GM19463 (cell line): ENCODE results near the gene B9D1.
A peak's percentile ranks its signal among the peaks of the same experiment; 100 is the strongest.

Source experiments
- ATAC-seq: cut with Tn5 transposase; IDR thresholded peaks from one replicate; pipeline ENCODE4 v1.9.1; 2021; ENCODE audit warnings: mild to moderate bottlenecking, moderate library complexity; ENCODE audit not compliant: unreplicated experiment

The B9D1 gene

DNA sequence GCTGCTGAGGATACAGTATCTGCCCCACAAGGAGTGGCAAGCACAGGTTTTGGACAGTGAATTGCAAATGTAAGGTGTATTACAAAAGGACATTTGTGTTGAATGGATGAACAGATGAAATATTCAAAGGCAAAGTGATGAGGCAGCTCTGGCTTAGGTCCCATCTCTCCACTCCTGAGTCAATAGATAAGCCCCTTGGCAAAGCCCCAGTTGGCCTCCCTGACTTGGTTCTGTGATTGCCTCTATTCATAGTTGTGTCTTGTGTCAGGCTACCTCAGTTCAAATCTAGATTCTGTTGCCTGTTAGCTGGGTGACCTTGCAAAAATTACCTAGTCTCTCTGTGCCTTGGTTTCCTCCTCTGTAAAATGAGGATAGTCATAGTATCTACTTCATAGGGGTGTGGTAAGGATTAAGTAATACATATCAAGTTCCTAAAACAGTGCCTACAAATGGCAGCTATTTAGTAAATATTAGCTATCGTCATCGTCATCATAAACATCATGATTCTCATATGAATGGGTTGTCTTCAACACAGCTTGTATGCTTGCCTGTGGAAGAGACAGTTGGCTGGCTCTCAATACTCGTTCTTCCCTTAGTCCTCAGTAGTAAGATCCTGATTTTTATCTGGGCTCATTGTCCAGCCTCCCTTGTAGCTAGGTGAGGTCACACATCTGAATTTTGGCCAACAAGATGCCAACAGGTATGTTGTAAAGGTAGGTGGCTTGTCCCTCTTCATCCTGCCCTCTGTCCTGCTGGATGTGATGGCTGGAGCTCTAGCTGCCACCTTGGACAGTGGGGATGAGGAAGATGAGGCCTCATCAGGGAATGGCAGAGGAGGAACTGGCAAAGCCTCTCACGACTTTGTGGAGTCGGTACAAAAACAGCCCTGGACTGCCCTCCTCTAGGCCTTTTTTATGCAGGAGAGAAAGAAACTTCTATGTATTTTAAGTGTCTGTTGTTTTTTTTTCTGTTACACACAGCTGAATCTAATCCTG is 26.6 kb upstream of the B9D1 start:
- no peak for ATAC-seq

DNA sequence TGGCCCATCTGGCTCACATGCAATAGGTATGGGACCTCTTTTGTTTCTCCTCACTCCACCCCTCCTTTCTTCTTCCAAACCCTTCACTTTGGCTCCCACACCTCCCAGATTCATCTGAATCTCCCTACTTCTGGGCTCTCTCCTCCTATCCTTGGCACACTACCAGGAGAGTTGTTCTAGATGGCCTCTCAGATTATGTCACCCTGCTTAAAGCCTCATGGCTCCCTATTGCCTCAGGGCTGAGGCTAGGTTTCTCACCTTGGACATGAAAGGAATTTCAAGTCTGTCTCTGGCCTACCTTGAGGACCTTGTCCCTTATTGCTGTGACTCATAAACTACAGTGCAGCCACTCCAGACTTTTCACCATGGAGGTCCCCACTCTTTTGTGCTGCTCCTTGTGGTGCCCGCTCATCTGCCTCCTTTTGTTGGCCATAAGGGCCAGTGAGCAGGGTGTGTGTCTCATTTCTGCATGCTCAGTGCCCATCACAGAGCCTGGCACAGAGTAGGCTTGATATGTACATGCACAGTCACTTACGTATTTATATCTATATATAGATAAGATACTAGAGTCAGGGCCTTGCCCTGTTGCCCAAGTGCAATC is 25.5 kb upstream of the B9D1 start:
- no peak for ATAC-seq

DNA sequence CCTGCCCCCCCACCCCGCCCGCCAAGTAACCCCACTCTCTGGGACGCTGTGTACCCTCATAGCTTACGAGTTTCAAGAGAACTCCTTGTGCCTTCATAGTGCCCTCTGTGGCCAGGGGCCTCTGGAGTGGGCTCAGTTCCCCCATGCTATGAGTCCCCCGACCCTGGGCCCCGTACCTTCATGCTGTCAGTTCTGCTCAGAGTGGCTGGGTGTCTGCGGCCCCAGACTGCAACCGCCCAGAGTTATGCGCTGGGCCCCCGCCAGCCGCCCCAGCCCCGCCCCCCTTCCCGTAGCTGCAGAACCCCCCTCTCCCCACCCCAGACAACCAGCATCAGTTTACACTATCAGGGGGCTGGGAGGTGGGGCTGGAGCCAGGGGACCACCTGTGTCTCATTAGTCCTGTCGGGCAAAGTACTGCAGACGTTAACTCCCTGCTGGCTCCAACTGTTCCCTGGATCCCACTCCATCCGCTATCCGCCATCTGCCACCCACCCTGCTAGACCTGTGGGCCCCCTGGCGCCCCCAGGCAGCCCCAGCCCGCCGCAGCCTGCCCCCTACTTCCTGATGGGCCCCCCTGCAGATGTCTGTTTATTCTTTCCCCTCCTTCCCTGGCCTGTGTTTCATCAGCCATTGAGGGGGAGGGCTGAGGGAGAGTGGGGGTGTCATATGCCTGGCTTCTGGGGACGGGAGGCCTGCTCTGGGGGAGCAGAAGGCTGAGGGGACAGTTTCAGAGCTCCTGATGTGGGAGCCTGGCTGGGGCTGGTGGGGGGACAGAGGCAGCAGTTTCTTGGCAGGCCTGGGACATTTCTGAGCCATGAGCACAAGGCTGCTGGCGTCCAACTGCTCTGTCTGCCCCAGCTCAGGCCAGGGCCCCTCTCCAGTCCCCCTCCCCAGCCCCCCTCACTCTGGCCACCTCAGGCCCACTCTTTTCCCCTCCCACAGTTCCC is 24.7 kb upstream of the B9D1 start, which contains the start of gene MFAP4:
TSS of gene MFAP4 (minus strand) at position 217 of the 947 bp plus-strand sequence. CDS start at position 182, 35 bp downstream.
- no peak for ATAC-seq

DNA sequence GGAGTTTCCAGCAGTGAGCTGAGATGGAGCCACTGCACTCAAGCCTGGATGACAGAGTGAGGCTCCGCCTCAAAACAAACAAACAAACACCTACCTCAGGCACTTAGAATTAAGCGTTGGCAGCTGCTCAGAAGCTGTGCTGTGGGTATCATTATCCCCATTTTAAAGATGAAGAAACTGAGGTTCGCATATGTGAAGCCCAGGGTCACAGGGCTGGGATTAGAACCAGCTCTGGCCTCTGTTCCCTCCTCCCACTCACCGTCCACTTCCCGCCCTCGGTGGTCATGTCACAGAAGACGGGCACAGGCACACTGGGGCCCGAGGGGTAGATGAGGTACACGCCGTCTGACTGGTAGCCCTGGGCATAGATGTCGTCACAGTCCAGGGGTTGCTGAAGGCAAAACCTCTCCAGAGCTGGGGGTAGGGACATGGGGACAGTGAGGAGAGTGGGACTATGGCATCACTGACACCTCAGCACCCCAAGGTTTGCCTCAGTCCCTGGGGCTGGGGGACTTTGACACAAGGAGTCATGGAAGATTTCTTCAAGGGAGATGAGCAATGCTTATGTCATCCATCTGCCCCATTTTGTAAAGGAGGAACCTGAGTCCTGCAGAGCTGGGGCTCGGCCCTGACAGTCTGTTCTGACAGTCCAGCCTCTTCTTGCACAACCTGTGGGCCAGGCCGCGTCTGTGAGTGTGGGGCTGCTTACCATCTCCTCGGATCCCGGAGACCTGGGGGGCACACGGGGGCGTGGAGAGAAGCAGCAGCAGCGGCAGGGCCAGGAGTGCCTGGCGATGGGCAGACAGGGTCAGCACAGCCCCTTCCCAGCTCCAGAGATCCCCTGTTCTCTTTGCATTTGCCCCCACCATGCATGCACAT is 23.8 kb upstream of the B9D1 start:
- ATAC-seq: no peak

DNA sequence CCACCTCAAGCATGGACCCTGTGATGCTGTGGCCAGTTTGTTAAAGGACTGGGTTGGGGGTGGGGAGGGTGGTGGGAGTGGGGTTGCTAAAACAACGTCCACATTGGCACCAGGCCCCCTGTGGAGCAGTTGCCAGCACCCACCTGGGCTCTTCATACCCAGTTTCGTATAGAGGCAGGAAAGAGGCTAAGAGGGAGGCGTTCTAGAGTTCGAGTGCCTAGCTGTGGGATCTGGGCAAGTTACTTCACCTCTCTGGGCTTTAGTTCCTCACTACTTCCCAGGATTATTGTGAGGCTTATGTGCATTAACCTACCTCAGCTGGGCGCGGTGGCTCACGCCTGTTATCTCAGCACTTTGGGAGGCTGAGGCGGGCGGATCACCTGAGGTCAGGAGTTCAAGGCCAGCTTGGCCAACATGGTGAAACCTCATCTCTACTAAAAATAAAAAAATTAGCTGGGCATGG is 23.0 kb upstream of the B9D1 start:
- no peak for ATAC-seq

DNA sequence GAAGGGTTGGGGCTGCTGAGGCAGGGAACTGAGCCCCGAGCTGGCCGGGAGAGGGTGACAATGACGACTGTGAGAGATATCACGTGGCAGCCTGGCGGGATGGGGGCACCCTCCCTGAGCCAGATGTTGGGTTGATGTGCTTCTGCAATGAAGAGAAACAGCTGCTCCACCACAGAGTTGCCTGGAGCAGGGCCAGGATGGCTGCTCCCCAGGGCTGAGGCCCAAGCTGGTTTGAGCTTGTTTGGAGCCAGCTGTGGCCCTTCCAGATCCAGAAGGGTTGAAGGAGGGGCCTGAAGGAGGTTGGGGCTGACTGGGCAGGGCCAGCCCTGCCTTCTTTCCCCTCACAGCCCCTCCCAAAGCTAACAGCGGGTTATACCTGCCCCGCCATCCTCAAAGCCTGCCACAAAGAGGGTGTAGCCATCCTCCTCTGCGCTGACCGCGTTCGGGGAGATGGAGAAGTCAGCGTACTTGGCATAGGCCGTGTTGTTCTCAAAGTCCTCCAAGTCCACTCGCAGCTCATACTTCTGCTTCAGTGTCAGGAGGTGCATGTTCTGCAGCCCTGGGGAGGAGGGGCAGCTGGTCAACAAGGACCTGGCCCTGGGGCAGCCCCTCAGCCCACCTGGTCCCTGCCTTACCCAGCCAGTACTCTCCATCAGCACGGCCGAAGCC is 22.3 kb upstream of the B9D1 start:
- ATAC-seq: no peak

DNA sequence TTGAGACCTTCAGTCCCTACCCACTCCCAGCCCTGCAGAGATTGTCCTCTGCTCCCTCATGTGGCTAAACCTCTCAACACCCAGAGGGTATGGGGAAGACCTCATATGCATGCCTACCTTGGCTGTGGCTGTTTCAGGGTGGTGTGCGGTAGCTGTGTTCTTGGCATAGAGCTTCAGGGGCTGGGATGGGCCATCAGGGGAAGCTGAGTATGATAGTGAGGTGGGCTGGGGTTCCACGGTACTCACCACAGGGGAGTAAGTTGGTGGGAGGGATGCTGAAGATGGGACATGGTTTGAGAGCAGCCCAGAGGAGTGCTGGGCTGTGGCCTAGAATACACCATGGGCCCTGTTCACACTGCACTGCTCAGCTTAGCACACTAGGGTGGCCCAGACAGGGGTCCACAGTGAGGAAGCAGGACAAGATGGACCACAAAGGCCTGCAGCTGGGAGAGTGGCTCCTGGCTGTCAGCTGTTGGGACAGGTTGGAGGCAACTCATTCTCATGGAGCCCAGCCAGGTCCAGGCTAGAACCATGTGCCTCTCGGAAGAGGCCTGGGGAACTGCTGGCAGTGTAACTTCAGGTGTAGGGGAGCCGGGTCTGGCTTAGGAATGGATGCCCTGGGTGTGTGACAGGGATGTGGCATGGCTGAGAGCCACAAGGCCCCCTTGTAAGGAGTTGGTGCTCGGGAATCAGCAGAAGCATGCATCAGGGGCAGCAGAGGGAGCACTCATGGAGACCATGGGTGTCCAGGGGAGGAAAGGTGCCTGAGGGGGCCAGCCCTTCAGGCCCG is 21.4 kb upstream of the B9D1 start:
- no peak for ATAC-seq

DNA sequence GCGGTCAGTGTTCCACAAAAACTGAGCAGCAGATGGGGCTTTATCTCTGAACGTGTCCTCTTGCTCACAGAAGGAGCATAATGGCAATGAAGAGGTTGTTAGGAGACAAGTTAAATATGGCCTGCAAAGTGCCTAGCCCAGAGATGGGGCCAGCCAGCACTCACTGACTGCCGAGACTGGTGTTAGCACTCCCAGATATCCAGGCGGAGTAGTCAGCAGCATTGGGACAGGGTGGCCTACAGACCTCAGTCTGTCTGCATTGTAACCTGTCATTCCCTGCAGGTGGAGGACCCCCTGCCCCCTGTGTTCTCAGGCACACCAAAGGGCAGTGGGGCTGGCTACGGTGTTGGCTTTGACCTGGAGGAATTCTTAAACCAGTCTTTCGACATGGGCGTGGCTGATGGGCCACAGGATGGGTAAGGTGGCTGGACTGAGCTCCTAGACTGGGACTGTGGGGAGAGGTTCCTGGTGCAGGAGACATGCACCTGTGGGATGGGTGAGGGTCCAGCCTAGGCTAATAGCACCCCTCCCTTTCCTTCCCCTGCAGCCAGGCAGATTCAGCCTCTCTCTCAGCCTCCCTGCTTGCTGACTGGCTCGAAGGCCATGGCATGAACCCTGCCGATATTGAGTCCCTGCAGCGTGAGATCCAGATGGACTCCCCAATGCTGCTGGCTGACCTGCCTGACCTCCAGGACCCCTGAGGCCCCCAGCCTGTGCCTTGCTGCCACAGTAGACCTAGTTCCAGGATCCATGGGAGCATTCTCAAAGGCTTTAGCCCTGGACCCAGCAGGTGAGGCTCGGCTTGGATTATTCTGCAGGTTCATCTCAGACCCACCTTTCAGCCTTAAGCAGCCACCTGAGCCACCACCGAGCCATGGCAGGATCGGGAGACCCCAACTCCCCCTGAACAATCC is 20.3 kb upstream of the B9D1 start:
- ATAC-seq: no peak

DNA sequence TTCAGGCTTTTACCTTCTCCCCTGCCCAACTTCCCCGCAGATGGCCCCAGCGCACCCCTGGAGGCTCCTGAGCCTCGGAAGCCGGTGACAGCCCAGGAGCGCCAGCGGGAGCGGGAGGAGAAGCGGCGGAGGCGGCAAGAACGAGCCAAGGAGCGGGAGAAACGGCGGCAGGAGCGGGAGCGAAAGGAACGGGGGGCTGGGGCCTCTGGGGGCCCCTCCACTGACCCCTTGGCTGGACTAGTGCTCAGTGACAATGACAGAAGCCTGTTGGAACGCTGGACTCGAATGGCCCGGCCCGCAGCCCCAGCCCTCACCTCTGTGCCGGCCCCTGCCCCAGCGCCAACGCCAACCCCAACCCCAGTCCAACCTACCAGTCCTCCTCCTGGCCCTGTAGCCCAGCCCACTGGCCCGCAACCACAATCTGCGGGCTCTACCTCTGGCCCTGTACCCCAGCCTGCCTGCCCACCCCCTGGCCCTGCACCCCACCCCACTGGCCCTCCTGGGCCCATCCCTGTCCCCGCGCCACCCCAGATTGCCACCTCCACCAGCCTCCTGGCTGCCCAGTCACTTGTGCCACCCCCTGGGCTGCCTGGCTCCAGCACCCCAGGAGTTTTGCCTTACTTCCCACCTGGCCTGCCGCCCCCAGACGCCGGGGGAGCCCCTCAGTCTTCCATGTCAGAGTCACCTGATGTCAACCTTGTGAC is 19.4 kb upstream of the B9D1 start:
- ATAC-seq: no peak

DNA sequence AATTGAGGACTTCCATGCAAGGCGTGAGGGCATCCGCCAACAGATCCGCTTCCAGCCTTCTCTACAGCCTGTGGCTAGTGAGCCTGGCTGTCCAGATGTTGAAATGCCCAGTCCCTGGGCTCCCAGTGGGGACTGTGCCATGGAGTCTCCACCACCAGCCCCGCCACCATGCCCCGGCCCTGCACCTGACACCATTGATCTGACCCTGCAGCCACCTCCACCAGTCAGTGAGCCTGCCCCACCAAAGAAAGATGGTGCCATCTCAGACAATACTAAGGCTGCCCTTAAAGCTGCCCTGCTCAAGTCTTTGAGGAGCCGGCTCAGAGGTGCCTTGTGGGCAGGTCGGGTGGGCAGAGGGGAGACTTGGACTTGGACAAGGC is 18.8 kb upstream of the B9D1 start:
- no peak for ATAC-seq

DNA sequence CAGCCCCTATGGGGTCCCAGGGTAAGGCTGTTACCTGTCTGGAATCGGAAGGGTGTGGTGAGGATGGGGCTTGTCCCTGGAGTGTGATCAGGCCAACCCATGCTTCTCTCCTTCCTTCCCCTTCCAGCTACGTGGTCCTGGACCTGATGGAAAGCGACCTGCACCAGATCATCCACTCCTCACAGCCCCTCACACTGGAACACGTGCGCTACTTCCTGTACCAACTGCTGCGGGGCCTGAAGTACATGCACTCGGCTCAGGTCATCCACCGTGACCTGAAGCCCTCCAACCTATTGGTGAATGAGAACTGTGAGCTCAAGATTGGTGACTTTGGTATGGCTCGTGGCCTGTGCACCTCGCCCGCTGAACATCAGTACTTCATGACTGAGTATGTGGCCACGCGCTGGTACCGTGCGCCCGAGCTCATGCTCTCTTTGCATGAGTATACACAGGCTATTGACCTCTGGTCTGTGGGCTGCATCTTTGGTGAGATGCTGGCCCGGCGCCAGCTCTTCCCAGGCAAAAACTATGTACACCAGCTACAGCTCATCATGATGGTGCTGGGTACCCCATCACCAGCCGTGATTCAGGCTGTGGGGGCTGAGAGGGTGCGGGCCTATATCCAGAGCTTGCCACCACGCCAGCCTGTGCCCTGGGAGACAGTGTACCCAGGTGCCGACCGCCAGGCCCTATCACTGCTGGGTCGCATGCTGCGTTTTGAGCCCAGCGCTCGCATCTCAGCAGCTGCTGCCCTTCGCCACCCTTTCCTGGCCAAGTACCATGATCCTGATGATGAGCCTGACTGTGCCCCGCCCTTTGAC is 18.2 kb upstream of the B9D1 start:
- no peak for ATAC-seq

DNA sequence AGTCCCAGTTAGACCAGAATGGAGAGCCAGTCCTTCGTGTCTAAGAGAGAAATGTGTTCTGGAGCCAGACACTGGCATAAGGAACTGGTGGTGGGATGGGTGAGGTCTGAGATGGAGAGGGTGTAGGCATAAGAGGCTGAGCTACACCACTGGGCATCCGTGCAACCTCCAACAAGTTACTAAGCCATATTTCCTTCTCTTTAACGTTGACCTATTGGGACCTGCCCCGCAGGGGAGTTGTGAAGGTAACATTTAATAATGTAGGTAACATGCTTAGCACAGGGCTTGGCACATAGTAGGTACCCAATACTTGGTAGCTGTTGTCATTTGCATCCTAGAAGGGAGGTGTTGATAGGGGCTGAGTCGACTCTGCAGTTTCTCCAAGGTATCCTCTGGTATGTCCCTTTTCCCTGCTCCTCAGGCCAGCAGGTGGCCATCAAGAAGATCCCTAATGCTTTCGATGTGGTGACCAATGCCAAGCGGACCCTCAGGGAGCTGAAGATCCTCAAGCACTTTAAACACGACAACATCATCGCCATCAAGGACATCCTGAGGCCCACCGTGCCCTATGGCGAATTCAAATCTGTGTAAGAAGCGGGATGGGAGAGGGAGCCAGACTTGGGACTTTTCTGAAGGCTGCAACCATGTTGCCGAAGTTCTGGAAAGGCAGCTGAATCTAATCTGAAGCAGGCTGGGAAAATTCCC is 17.0 kb upstream of the B9D1 start:
- no peak for ATAC-seq

DNA sequence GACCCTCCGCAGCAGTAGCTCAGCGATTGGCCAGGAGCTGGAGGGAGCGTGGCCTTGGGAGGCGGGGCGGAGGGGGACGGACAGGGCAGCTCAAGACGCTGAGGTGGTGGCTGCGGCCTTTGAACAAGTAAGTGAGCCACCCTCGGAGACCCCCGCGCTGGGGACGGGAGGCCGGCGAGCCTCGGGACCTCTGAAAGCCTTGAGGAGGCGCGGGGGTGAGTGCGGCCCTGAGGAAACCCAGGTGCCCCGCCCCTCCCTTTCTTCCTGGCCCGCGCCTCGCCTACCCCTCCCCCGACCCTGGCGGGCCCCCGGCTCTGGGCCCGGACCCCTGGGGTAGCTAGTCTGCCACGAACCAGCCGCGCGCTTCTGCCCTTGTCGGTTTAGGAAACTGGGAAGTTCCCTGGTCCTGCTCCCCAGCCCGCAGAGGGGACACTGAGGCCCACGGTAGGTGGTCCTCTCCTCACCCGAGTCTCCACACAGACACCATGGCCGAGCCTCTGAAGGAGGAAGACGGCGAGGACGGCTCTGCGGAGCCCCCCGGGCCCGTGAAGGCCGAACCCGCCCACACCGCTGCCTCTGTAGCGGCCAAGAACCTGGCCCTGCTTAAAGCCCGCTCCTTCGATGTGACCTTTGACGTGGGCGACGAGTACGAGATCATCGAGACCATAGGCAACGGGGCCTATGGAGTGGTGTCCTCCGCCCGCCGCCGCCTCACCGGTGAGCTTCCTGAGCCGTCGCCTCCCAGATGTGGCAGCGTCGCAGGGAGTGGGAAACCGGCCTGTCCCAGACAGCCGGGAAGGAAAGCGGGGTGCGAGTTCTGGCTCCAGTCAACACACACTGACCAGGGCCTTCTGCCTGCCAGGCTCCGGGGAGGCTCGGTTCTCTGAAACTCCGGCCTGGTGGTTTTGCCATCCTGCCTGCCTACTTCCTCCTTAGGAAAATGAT is 16.2 kb upstream of the B9D1 start, which contains the start of gene MAPK7:
TSS of gene MAPK7 (plus strand) at position 83 of the 945 bp plus-strand sequence. CDS start at position 486, 403 bp downstream.
- ATAC-seq: peak; percentile 3
